HG03432 (cell line): ENCODE data around the gene SSTR3.
"Not testable (repeated sequence)": the region's sequence is repeated elsewhere in the genome, so short reads cannot be mapped to it uniquely, and the experiment has no call there.

ENCODE experiments used
- ATAC-seq: cut with Tn5 transposase; IDR thresholded peaks from one replicate; pipeline ENCODE4 v1.9.1; 2021; ENCODE audit warnings: mild to moderate bottlenecking, moderate library complexity; ENCODE audit not compliant: unreplicated experiment

Gene SSTR3

DNA sequence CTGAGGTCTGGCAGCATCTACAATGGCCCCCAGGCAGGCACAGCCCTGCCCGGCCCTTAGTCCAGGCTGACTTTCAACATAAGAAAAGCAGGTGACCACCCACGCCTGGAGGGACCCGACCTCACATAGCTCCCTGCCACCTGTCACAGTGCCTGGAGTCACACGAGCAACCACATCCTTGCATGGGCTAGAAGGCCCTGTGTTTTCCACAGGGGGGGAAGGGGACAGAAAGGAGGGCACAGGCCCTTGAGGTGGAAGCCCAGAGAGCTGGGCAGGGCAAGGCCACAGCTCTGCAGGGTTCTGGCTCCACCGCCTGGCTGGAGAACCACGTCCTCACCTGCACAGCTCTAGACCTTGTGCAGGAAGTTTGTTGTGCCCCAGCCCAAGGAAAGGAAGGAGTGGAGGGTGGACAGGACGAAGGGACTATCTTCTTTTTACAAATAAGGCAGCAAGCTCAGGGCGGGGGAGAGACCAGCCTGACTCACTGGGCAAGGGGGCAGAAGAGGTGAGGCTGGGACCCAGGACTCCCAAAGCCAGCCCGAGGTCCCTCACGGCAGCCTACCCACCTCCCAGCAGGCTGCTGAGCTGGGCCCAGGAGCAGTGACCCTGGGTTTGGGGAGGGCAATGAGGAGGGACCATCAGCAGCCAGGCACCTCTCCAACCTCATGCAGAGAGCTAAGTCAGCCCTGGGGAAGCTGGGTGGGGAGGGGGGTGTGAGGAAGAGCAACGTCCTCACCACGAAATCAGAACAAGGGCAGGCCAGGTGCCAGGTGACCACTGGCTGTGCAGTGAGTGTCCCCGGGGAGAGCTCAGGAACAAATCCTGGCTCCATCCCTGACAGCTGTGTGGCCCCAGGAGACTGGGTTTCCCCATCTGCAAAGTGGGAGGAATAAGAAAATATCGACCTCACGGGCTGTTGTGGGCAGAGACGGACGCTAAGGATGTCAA, 28.6 kb downstream of the SSTR3 start:
- no peak for ATAC-seq

DNA sequence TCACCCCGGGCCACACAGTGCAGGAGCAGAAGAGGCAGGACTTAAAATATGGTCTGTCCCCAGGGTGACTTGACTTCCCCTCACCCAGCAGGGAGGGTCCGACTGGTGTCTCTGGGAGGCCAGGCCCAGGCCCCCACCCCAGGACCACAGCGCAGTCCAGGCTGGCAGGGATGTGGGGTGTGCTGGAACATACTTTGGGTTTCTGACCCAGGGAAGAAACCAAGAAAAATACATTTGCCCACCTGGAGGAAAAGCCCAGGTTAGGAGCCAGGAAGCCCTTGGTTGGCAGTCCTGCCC, 29.4 kb downstream of the SSTR3 start:
- ATAC-seq = no peak

DNA sequence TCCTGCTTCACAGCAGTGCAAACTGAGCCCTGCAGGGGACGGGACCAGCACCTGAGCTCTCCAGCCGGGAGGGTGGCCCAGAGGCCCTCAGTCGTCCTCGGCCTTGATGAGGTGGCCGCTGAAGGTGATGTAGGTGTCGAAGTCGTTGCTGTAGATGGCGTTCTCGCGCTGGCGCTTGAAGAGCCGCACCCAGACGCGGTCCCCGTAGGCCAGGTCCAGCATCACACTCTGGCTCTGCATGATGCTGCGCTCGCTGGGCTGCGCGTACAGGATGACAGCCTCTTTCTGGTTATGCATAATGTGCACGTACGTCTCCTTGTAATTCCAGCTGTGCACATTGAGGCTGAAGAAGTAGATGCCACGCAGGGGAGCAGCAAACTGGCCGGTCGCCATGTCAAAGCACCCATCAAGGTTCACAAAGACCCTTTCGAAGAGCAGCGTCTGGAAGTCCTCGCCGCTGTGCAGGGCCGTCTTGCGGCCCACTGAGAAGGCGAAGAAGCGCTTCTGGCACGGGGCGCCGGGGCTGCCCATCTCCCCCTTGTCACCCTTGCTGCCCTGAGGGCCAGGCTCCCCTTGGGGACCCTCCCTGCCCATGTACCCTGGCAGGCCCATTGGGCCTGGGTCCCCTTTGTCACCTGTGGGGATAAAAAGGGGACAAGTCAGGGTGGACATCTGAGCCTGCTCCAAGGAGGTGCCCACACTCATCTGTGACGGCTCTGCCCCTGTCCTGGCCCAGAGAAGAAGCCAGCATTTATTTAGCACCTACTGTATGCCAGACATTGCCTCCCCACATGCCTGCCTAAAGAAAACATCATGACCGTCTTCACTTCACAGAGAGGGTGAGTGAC, 30.0 kb downstream of the SSTR3 start:
- no peak for ATAC-seq

DNA sequence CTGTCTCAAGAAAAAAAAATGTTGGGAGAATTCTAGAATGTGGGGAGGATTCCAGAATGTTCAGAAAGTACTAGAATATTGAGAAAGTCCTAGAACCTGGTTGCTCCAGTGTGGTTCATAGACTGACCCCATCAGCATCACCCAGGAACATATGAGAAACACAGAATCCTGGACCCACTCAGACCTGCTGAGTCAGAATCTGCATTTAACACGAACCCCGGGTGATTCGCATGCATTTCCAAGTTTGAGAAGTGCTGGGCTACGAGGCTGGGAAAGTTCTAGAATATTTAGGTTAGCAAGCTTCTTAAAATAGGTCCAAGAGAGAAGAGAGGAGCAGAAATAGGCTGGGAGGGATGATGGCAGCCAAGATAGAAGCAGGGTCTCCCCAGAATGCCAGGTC, 30.6 kb downstream of the SSTR3 start:
- ATAC-seq = no peak

DNA sequence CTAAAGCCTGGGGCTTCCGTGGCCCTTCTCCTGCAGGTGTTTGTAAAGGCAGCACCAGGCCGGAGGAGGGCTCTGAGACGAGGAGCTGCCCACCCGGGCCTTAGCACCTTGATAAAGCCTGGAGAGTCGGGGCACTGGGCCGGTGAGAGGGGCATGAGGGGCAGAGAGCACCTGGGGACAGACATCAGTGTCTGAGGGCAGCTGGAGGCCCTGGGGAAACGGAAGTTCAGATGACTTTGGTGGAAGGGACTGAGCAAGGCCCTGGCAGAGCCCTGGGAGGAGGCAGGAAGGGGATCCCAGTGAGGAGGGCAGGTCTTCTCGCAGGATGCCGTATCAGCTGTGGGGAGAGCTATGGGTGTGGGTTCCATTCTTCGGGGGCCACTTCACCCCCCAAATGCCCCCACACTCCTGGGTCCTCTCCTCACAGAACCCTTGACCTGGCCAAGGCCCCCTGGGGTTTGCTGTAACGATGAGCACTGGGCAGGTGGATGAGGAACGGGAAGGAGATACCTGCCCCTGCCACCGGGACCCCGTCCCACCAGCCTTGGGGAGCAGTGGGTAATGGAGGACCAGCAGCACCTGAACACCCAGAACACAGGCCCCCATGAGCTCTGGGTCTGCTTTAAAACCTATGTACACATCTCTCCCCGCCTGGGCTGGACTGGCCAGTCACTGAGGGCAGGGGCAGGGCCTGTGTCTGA, 31.6 kb downstream of the SSTR3 start:
- ATAC-seq = no peak

DNA sequence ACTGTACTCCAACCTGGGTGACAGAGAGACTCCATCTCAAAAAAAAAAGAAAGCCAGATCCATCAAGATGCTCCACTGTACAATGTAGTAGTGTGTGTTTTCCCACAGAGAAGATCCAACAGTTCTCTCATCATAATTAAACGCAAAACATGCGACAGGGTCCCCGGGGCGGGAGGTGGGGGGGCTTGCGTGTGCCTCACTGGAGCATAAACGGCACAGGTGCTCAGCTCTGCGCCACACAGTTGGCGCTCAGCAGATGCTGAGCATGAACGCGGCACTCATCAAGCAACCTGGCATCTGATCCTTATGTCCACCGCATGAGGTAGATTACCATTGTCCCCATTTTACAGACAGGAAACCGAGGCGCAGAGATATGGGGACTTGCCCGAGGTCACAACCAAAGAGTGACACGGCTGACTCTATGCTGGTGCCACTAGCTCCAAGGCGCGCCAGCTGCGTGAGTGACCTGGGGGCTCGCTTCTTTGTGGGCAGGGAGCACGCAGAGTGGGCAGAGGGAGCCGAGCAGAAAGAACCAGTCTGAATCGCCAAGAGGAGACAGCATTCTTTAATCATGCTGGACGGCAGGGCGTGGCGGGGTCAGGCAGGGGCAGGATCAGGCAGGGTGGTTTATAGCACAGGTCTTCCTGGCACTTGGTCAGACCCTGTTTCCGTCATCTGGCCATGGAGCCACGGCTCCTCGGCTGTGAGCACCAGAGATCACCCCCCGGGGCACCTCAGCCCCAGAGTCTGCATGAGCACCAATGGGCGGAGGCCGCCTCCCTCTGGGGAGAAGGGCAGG, 32.5 kb downstream of the SSTR3 start:
- ATAC-seq = no peak

DNA sequence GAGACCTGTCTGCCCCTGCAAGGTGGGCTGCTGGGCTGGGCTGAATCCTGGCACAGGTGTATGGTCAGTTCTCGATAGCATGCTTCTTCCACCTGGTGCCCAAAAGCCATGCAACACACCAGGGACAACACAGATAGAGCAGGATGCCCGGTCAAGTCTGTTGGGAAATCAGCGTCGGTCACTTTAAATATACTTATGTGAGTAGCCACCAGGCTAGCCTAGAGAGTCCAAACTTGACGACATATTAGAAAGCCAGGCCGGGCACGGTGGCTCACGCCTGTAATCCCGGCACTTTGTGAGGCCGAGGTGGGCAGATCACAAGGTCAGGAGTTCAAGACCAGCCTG, 33.2 kb downstream of the SSTR3 start:
- ATAC-seq = no peak

DNA sequence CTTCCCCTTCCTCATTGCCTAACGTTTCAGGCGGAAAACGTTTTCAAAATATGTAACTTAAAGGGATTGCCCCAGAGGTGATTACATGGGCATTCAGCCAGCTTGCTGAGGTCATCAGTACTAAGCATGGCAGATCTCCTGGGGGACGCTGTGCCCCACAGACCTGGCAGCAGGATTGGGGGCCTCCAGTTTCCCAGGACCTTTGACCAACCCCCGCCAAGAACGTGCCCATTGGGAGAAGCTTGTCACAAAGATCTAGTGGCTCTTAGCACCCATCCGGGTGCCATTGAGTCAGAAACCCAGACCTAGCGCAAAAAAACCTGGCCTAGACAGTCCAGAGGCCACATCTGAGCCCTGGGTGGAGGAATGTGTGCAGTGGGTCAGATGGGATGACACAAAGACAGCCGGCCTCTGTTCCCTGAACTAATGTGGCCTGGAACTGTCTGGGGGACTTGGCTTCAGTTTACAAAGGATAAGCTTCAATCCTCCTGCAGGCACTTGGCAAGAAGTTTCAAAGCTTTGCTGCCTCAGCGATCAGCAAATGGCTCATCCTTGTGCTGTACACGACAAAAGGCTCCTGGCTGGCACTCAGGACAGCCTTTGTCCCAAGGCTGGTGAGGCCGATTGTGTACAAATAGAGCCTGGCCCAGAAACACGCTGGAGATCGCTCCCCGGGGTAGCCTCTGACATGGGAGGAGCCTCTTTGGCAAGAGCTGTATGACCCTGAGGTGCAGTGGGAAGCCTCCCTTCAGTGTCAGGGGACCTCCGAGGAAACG, 33.7 kb downstream of the SSTR3 start:
- no peak for ATAC-seq

DNA sequence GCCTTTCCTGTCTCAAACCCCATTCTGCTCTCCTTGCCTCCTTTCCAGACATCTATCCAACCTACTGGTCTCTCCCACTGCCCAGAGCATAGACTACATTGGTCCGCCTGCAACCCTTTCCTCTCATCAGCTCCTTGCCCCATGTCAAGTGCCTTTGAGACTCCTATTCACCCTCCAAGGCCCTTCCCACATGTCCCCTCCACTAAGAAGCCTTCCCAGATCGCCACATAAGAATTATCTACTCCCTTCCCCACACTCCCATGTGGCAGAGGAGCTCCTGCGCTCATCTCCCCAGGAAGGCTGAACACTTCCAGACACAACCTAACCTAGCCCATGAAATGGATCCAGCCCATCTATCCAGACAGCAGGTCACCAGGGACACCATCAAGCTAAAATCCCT, 34.5 kb downstream of the SSTR3 start:
- ATAC-seq = no peak

DNA sequence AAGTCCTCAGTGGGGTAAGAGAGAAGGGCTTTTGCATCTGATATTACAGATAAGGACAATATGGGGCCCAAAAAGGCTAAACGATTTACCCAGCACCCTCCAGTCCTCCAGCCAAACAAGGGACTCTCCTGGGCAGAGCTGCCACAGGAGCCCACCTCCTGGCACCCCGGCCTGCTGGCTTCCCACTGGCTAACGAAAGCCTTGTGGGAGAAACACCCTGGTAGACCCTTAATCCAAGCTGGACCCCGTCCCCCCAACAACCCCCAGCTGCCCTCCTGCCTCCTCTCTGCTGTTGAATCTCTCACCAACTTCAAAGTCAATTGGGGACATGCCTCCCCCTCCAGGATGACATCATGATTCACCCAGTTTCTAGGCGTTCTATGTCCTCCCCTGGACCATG, 35.1 kb downstream of the SSTR3 start:
- no peak for ATAC-seq

DNA sequence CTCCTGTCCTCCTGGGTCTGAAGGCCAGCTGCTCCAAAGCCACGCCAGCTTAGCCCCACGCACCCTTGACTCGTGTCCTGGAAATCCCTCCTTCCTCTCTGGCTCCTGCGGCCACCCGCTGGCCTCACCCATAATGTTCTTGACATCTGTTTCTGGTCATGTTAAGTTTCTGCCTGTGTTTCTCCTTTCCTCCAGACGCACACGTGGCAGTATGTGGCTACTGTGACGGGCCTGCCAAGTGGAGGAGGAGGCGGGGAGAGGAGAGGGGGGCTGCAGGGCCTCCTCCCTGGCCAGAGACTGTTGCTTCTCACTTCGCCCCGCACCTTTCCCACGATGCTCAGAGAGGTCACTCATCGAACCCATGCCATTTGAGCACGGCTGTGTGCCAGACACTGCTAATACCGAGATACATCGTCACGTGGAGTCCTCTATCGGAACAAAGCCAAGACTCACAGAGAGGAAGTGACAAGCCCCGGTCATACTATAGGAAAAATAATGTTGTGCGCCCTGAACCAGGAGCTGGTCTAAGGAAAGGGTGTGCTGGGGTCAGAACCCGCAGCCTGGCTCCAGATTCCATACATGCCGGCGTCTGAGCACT, 35.7 kb downstream of the SSTR3 start:
- no peak for ATAC-seq

DNA sequence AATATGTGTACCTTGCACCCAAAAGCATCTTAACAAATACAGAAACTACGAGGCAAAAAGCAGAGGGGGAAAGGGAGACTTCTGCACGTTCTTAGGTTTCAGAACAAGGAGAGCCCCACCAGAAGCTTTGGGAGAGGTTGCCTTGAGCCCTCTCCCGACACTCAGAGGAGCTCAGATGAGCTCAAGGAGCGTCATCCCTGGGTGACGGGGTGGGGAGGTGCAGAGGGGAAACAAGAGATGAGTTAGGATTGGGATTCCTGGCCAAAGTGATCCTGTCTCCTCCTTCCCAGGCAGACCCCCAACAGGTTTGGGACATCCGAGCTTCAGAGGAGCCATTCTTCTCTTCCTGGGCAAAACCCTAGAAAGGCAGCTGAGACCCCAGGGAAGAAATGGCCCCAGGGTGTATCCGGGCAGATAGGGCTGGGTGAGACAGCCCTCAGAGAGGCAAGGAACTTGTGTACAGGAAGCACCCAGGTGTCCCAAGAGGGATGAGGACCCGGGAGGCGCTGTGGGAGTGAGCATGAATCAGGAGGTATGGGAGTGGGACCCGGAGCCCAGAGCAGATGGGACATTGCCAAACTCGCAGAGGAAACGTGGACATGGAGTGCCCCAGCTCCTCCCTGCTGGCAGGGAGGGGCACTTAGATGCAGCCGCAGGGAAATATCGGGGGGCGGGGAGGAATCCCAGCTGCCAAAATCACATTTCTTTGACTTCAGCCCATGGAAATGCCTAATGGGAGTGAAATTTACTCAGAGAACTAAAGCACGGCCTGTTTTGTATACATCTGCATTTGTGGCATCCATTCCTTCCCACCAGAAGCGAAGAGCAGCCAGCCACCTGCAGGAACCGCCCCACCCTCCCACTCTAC, 36.6 kb downstream of the SSTR3 start:
- ATAC-seq = no peak

DNA sequence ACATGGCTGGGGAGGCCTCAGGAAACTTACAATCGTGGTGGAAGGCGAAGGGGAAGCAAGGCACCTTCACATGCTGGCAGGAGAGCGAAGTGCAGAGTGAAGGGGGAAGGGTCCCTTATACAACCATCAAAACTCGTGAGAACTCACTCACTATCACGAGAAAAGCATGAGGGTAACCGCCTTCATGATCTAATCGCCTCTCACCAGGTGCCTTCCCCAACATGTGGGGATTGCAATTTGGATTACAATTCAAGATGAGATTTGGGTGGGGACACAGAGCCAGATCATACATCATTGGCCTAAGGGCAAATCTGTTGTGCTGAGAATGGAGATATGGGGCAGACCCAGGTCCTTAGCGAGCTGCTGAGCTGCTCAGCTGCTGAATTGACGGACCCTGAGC, 37.3 kb downstream of the SSTR3 start:
- no peak for ATAC-seq

DNA sequence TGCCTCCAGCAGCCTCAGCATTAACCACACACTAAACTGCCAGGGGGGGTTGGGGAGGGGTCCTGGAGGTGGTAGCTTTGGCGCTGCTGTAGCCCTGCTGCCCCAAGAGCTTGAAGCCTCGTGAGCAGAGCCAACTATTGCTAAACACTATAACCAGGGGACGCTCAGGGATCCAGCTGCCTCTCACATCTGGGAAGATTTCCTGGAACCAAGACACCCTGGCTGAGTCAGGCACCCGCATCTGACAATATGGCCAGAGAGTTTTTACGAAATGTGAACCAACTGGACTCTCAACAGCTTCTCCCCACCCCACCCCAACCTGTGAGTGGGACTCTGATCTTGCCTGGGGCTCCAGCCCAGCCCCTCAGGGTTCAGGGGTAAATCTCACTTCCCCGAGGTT, 38.6 kb downstream of the SSTR3 start:
- no peak for ATAC-seq

DNA sequence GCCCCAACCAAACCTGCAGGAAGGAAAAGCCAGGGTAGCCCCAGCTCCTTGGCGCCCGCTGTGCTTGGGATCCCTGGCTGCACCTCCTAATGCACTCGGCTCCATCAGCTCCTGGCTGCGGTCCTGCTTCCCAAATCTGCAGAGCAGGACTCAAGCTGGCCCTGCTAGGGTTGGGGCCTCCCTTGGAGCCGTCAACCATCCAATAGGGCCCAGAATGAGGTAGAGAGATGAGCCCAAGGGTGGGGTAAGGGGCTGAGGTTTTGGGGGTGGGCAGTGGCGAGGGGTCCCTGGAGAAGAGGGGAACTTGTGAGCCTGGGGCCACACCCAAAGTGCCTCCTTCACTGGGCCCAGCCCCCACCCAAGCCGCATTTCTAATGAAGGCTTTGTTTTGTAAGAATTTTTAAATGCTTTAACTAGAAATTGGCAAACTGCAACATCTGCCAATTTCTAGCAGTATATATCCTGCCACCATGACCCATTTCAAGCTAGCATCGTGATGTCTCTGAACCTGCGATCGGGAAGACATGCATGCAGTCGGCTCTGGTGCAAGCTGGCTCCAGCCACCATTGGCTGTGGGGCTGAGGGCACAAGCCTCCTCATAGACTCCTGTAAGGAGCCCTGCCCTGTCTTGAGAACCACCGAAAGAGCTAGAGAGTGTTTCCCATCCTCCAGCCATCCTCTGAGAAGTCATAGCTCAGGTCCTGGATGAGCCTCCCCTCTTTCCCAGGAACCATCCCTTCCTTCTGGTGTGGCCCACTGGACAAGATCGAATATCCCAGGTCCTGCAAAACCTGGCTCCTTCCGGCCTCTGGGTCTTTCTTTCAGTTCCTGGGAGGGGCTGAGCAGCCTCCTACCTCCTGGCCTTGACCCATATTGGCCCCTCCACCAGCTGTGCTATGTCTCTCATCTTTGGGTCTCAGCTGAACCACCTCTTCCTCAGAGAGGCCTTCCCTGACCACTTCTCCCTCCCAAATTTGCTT, 39.7 kb downstream of the SSTR3 start:
- no peak for ATAC-seq

DNA sequence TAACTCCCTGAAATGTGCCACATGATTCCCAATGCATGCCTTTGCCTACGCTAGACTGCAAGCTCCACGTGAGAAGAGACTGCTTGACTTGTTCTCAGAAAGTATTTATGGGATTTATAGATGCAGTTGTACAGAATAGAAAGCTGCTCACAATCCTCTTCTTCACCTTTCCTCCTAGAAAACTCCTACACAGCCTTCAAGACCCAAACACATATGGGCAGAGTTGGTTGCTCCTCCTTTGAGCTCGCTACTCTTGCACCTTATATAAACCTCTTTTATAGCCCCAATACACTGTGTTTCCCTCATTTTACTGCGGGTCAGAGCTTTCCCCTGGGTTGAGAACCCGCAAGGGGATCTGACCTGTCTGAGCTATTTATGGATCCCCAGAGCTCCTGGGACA, 40.6 kb downstream of the SSTR3 start:
- no peak for ATAC-seq

DNA sequence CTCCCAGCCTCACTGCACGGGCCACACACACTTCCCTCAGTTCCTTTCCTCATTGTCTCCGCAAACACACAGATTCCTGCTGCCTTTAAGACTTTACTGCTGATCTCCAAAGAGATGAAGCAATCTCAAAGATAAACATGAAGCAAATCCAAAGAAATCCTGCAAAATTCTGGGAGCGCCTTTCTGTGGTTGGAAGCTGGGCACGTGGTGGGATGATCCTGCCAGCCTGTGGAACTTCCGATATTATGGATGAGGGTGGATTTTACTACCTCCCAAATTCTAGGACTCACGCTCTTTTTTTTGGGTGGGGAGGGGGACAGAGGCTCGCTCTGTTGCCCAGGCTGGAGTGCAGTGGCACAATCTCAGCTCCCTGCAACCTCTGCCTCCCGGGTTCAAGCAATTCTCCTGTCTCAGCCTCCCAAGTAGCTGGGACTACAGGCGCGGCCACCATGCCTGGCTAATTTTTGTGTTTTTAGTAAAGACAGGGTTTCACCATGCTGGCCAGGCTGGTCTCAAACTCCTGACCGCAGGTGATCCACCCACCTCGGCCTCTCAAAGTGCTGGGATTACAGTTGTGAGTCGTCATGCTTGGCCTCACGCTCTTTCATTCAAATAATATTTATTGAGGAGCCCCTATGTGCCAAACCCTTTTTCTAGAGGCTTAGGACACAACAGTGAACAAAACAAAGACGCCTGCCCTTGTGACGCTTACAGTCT, 41.4 kb downstream of the SSTR3 start:
- not testable (repeated sequence) for ATAC-seq
